Measurements from ENCODE around the gene TTLL12.

DNA sequence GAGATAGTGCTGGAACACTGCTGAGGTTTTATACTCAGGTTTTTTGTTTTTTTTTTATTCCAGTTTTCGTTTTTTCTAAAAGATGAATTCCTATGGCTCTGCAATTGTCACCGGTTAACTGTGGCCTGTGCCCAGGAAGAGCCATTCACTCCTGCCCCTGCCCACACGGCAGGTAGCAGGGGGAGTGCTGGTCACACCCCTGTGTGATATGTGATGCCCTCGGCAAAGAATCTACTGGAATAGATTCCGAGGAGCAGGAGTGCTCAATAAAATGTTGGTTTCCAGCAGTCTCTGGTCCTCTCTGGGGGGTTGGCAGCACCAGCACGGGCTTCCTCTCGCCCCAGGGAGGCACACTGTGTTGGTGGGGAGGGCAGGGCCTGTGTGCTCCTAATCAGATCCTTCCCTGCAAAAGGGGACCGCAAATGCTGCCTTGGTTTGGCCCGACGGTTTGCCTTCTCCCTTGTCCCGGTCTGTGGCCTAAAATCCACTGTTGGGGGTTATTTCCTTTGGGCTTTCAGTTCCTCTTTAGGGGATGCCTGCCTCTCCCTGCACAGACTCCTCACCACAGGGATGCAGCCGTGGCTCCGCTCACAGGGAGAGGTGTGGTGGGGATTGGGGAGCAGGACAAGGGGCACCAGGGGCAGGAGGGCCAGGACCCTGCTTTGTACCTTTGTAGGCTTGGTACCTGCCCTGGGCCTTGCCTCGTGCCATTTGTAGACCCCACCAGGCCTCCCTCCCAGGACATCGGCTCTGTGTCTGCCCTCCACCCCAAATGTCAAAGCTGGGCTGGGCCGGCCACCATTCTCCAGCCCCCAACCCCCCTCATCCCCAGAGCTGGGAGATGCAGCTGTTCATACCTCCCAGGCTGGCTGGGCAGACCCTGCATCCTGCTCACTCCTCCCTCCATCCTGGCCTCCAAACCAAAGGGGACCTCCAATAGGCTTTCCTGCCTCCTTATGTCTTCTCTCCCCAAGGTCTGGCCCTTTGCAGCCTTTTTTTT is 57.2 kb downstream of the TTLL12 start:
- TF ChIP-seq RAD21 (IDR thresholded peaks at IDR 0.05; ENCODE audit: low read depth) (no peak), CBX3 (IDR thresholded peaks at IDR 0.05; ENCODE audit: low read depth) (no peak), SIN3A (IDR thresholded peaks at IDR 0.05; ENCODE audit: low read depth) (no peak)
- TF ChIP-seq, protein P1, sequence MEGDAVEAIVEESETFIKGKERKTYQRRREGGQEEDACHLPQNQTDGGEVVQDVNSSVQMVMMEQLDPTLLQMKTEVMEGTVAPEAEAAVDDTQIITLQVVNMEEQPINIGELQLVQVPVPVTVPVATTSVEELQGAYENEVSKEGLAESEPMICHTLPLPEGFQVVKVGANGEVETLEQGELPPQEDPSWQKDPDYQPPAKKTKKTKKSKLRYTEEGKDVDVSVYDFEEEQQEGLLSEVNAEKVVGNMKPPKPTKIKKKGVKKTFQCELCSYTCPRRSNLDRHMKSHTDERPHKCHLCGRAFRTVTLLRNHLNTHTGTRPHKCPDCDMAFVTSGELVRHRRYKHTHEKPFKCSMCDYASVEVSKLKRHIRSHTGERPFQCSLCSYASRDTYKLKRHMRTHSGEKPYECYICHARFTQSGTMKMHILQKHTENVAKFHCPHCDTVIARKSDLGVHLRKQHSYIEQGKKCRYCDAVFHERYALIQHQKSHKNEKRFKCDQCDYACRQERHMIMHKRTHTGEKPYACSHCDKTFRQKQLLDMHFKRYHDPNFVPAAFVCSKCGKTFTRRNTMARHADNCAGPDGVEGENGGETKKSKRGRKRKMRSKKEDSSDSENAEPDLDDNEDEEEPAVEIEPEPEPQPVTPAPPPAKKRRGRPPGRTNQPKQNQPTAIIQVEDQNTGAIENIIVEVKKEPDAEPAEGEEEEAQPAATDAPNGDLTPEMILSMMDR (IDR thresholded peaks at IDR 0.05 in 2 of 3, conservative IDR thresholded peaks at IDR 0.05 in 1 of 3; ENCODE audit: borderline replicate concordance in 1 of 3, insufficient read depth in 1 of 3, low read depth in 2 of 3, low read length in 2 of 3): no peak

All from HCT116 (cell line).